Mesenteric fat pad (tissue), 1 donor: ENCODE results near the gene FBXO46. TPM values are rescaled to one million over a fixed set of nuclear protein-coding genes. Genes with fewer than 3 reads are reported as not detected.
"Not testable (repeated sequence)": the region's sequence is repeated elsewhere in the genome, so short reads cannot be mapped to it uniquely, and the experiment has no call there.

Source experiments
- DNase-seq: peaks from one replicate; pipeline ENCODE4 v3.0.0-alpha.2; 2020; ENCODE audit warnings: low spot score
- total RNA-seq: library from RNA; stranded (reverse); fragmentation: NEBNext Ultra II Directional; extraction: Animal tissue kit (Norgen Biotek cat#: 25700); gene quantifications from one replicate; pipeline ENCODE4 v1.2.1, GENCODE V29; 2021
- donor health status: DM: yes; HTN: yes; CAD: no.

Gene FBXO46
- total RNA-seq, 1 donor from 2014 or later, result 12.8 TPM

GRCh38 chr19:45729800-45730290, 851 bp downstream of the FBXO46 start:
- no peak for DNase-seq

GRCh38 chr19:45728683-45729082, 2.0 kb downstream of the FBXO46 start:
- DNase-seq, result not testable (repeated sequence)

GRCh38 chr19:45720065-45720464, 10.6 kb downstream of the FBXO46 start:
- DNase-seq, result not testable (repeated sequence)

- DNase-seq, result no peak
Measured at GRCh38 chr19:45717983-45718650, 12.6 kb downstream of the FBXO46 start.

GRCh38 chr19:45717131-45717982, 13.3 kb downstream of the FBXO46 start:
- peak; percentile 99 for DNase-seq

GRCh38 chr19:45716359-45717130, 14.2 kb downstream of the FBXO46 start:
- DNase-seq, result no peak

- no peak for DNase-seq
Measured at GRCh38 chr19:45715139-45715538, 15.6 kb downstream of the FBXO46 start.

- DNase-seq, result no peak
Measured at GRCh38 chr19:45713141-45713540, 17.6 kb downstream of the FBXO46 start.

GRCh38 chr19:45712699-45713067, 18.0 kb downstream of the FBXO46 start:
- DNase-seq, result no peak

GRCh38 chr19:45711851-45712698, 18.6 kb downstream of the FBXO46 start:
- no peak for DNase-seq

- no peak for DNase-seq
Measured at GRCh38 chr19:45710356-45711130, 20.2 kb downstream of the FBXO46 start.

- no peak for DNase-seq
Measured at GRCh38 chr19:45705710-45706415, 24.8 kb downstream of the FBXO46 start.

- no peak for DNase-seq
Measured at GRCh38 chr19:45705115-45705514, 25.6 kb downstream of the FBXO46 start.

- DNase-seq, result no peak
Measured at GRCh38 chr19:45701676-45702075, 29.0 kb downstream of the FBXO46 start.

- peak; percentile 91 for DNase-seq
Measured at GRCh38 chr19:45693106-45693788, 37.4 kb downstream of the FBXO46 start.

GRCh38 chr19:45692187-45693105, 38.2 kb downstream of the FBXO46 start, which contains the start of gene QPCTL:
TSS of gene QPCTL (plus strand) at chr19:45692666. CDS start at chr19:45692704, 38 bp downstream.
- DNase-seq, result peak; percentile 97

GRCh38 chr19:45691516-45692186, 39.0 kb downstream of the FBXO46 start, which contains the start of gene SNRPD2:
TSS of gene SNRPD2 (minus strand) at chr19:45691953. CDS start at chr19:45691888, 65 bp downstream.
- peak; percentile 97 for DNase-seq
